Osteocyte (in vitro differentiated cells): Measurements from ENCODE around the gene USO1. TPM values are rescaled to one million over a fixed set of nuclear protein-coding genes. Genes with fewer than 3 reads are reported as not detected.

ENCODE experiments used
- DNase-seq: peaks from one replicate; pipeline ENCODE4 v3.0.0; 2021; ENCODE audit warnings: mixed read lengths; ENCODE audit not compliant: unreplicated experiment; ENCODE audit errors: extremely low spot score
- H3K27ac Mint-ChIP-seq: one replicate; pipeline ENCODE4 v1.8.0; 2021; ENCODE audit warnings: mild to moderate bottlenecking, mixed read lengths; ENCODE audit not compliant: unreplicated experiment
- H3K27me3 Mint-ChIP-seq: one replicate; pipeline ENCODE4 v1.8.0; 2021; ENCODE audit warnings: mixed read lengths; ENCODE audit not compliant: unreplicated experiment
- H3K36me3 Mint-ChIP-seq: one replicate; pipeline ENCODE4 v1.8.0; 2021; ENCODE audit warnings: mixed read lengths; ENCODE audit not compliant: unreplicated experiment
- H3K4me1 Mint-ChIP-seq: one replicate; pipeline ENCODE4 v1.8.0; 2021; ENCODE audit warnings: mixed read lengths; ENCODE audit not compliant: unreplicated experiment
- H3K4me3 Mint-ChIP-seq: one replicate; pipeline ENCODE4 v1.8.0; 2021; ENCODE audit warnings: mild to moderate bottlenecking, moderate library complexity, mixed read lengths; ENCODE audit not compliant: unreplicated experiment
- H3K9me3 Mint-ChIP-seq: one replicate; pipeline ENCODE4 v1.8.0; 2021; ENCODE audit warnings: mixed read lengths; ENCODE audit not compliant: unreplicated experiment
- total RNA-seq: library from RNA; stranded (reverse); gene quantifications from 2 replicates; pipeline ENCODE4 v1.2.1, GENCODE V29; 2021
- TF ChIP-seq, protein P1 (sequence below): fragments of 200-600 bp; sonication (generic); IDR thresholded peaks from 2 replicates; pipeline ENCODE4 v1.5.0; 2021; ENCODE audit warnings: antibody characterized with exemption, mild to moderate bottlenecking, moderate library complexity

USO1 gene
- total RNA-seq, 1 donor from 2014 or later = 69.6 TPM

DNA sequence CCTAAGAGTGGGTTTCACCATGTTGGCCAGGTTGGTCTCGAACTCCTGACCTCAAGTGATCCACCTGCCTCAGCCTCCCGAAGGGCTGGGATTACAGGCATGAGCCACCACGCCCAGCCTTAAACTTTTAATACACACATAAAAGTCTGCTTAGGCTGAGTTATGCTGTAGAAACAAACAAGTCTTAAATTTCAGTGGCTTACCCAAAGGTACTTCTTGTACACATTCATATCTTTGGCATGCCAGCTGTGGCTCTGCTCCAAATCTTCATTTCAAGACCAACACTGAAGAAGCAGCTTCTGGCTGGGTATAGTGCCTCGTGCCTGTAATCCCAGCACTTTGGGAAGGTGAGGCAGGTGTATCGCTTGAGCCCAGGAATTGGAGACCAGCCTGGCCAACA lies 97.6 kb downstream of the USO1 start:
- no peak overlapping the region for H3K27ac Mint-ChIP-seq
- peaks cover 5% of the 10 kb centered on the region for H3K36me3 Mint-ChIP-seq
- H3K4me1 Mint-ChIP-seq = no peaks in the 10 kb centered on the region
- H3K27me3 Mint-ChIP-seq = no peaks in the 10 kb centered on the region
- TF ChIP-seq, protein P1, sequence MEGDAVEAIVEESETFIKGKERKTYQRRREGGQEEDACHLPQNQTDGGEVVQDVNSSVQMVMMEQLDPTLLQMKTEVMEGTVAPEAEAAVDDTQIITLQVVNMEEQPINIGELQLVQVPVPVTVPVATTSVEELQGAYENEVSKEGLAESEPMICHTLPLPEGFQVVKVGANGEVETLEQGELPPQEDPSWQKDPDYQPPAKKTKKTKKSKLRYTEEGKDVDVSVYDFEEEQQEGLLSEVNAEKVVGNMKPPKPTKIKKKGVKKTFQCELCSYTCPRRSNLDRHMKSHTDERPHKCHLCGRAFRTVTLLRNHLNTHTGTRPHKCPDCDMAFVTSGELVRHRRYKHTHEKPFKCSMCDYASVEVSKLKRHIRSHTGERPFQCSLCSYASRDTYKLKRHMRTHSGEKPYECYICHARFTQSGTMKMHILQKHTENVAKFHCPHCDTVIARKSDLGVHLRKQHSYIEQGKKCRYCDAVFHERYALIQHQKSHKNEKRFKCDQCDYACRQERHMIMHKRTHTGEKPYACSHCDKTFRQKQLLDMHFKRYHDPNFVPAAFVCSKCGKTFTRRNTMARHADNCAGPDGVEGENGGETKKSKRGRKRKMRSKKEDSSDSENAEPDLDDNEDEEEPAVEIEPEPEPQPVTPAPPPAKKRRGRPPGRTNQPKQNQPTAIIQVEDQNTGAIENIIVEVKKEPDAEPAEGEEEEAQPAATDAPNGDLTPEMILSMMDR = no peak
- no peak for DNase-seq
- H3K4me3 Mint-ChIP-seq = no peak overlapping the region
- no peaks in the 10 kb centered on the region for H3K9me3 Mint-ChIP-seq

DNA sequence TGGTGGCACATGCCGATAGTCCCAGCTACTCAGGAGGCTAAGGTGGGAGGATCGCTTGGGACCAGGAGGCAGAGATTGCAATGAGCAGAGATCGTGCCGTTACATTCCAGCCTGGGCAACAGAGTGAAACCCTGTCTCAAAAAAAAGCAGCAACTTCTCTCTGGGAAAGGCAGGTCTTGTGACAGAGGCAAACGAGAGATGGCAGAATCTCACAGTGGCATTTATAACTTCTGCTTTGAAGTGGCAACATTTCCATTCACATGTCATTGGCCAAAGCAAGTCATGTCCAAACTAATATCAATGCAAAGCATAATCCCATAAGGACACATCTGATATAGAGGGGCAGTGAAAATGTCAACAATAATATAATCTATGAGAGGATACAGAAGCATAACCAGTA lies 98.0 kb downstream of the USO1 start:
- no peaks in the 10 kb centered on the region for H3K4me1 Mint-ChIP-seq
- H3K27ac Mint-ChIP-seq = no peak overlapping the region
- TF ChIP-seq, protein P1 = no peak
- no peak overlapping the region for H3K4me3 Mint-ChIP-seq
- no peaks in the 10 kb centered on the region for H3K27me3 Mint-ChIP-seq
- no peaks in the 10 kb centered on the region for H3K9me3 Mint-ChIP-seq
- H3K36me3 Mint-ChIP-seq = peaks cover 5% of the 10 kb centered on the region
- DNase-seq = no peak

DNA sequence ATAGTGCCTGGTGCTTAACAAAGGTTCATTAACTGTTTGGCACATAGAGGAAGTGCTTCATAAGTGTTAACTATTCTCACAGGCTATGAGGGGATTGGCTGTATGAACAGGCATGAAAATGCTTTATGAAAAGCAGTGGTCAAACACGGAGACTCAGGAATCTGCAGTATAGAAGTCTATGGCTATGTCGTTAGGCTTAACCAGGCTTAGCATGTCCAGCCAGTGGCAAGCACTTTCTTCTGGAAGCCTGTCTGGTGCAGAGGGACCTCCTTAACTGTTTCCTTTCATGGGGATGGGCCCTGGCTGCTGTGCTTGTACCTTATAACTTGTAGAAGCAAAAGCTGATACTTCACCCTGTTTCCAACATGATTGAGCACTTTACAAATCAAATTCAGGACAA lies 99.4 kb downstream of the USO1 start:
- Mint-ChIP-seq H3K27me3 (no peaks in the 10 kb centered on the region), H3K4me1 (no peaks in the 10 kb centered on the region), H3K4me3 (no peak overlapping the region), H3K36me3 (peaks cover 5% of the 10 kb centered on the region), H3K27ac (no peak overlapping the region), H3K9me3 (no peaks in the 10 kb centered on the region)
- TF ChIP-seq, protein P1 = no peak
- no peak for DNase-seq

DNA sequence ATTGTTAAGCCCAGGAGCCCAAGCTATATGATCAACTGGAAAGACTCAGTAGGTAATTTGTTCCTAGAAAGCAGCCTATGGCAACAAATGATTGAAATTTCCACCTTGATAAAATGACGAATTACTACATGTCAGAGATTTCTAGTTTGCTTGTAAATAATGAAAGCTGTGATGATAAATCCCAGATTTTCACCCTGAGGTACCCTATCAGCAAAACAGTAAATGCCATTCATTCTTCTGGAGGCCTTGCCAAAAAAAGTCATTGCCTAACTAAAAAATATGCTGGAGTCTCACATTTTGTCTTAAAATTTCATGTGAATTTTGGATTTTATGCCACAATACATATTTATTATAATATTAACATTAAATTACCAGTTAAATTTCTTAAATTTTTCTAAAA lies 106.5 kb downstream of the USO1 start:
- Mint-ChIP-seq H3K27ac (no peak overlapping the region), H3K36me3 (no peaks in the 10 kb centered on the region), H3K4me3 (no peak overlapping the region), H3K9me3 (peaks cover 4% of the 10 kb centered on the region), H3K4me1 (no peaks in the 10 kb centered on the region), H3K27me3 (no peaks in the 10 kb centered on the region)
- no peak for DNase-seq
- TF ChIP-seq, protein P1 = no peak

DNA sequence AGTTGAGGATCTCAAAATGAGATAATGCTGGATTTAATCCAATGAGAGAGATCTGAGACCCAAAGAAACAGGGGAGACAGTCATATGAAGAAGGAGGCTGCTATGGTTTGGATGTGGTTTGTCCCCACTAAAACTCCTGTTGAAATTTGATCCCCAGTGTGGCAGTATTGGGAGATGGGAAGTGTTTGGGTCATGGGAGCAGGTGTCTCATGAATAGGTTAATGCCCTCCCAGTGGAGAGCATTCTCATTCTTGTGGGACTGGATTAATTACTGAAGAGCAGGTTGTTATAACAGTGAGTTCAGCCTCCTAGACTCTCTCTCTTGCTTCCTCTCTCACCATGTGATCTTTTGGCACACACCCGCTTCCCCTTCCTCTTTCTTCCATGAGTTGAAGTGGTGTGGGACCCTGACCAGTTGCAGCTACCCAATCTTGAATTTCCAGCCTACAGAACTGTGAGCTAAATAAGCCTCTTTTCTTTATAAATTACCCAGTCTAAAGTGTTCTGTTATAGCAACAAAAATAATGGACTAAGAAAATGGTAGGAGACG lies 107.6 kb downstream of the USO1 start:
- no peak overlapping the region for H3K4me3 Mint-ChIP-seq
- H3K9me3 Mint-ChIP-seq = peaks cover 4% of the 10 kb centered on the region
- no peak overlapping the region for H3K27ac Mint-ChIP-seq
- no peaks in the 10 kb centered on the region for H3K4me1 Mint-ChIP-seq
- no peaks in the 10 kb centered on the region for H3K36me3 Mint-ChIP-seq
- DNase-seq = no peak
- H3K27me3 Mint-ChIP-seq = no peaks in the 10 kb centered on the region
- TF ChIP-seq, protein P1 = no peak
